ENCODE data around the gene AP4M1.

Gene AP4M1

GRCh38 chr7:100107125-100107737 lies 5.8 kb downstream of the AP4M1 start:
- Histone ChIP-seq H3K36me3 (ENCODE audit: control insufficient read depth in 2 of 2, insufficient read depth in 1 of 2, low read length in 2 of 2) (peaks cover 21 to 75% of the 10 kb centered on the region in 2 experiments), H3K27ac (ENCODE audit: extremely low read depth, low read depth, low read length) (no peak overlapping the region), H3K9me3 (ENCODE audit: control insufficient read depth, insufficient read depth, low read depth, low read length) (no peaks in the 10 kb centered on the region), H3K4me3 (ENCODE audit: low read depth, low read length) (no peak overlapping the region), H3K4me1 (ENCODE audit: control insufficient read depth, insufficient read depth, low read length) (no peaks in the 10 kb centered on the region)
- ChIA-PET CTCF (no interaction called here), POLR2A (no interaction called here)
- TF ChIP-seq ZNF362 (tag by site-specific recombination; IDR thresholded peaks at IDR 0.05) (no peak), TRIM28 (IDR thresholded peaks at IDR 0.05; ENCODE audit: borderline replicate concordance, low read length) (no peak), ZNF48 (tag by site-specific recombination; IDR thresholded peaks at IDR 0.05) (no peak), EGR2 (tag by site-specific recombination; IDR thresholded peaks at IDR 0.05; ENCODE audit: low read depth) (no peak)

GRCh38 chr7:100107890-100108289 lies 6.4 kb downstream of the AP4M1 start:
- Histone ChIP-seq H3K4me3 (ENCODE audit: low read depth, low read length) (no peak overlapping the region), H3K4me1 (ENCODE audit: control insufficient read depth, insufficient read depth, low read length) (no peaks in the 10 kb centered on the region), H3K36me3 (ENCODE audit: control insufficient read depth in 2 of 2, insufficient read depth in 1 of 2, low read length in 2 of 2) (peaks cover 27 to 79% of the 10 kb centered on the region in 2 experiments), H3K27ac (ENCODE audit: extremely low read depth, low read depth, low read length) (no peak overlapping the region), H3K9me3 (ENCODE audit: control insufficient read depth, insufficient read depth, low read depth, low read length) (no peaks in the 10 kb centered on the region)
- ChIA-PET CTCF (interaction anchor here (0.5 kb wide), 1 partner anchor 22 kb away, joined by 4 read pairs; no protein-coding TSS in a partner anchor), POLR2A (no interaction called here)
- TF ChIP-seq PRDM10 (tag by site-specific recombination; IDR thresholded peaks at IDR 0.05) (0 out of 2 replicates have a peak, but pooled peaks have one; percentile 16), ZNF341 (tag by site-specific recombination; IDR thresholded peaks at IDR 0.05; ENCODE audit: low read depth) (no peak)

GRCh38 chr7:100109521-100110163 lies 8.2 kb downstream of the AP4M1 start:
- TF ChIP-seq ZNF121 (tag by site-specific recombination; IDR thresholded peaks at IDR 0.05) = peak; percentile 64; the same call in 1 of the 2 replicates
- 0 out of 2 replicates have a peak, but pooled peaks have one; percentile 2 for TF ChIP-seq ZBTB17 (tag by site-specific recombination; IDR thresholded peaks at IDR 0.05)
- TF ChIP-seq MZF1 (tag by site-specific recombination; IDR thresholded peaks at IDR 0.05; ENCODE audit: borderline replicate concordance) = no peak
- Histone ChIP-seq H3K9me3 (ENCODE audit: control insufficient read depth, insufficient read depth, low read depth, low read length) (no peaks in the 10 kb centered on the region), H3K27ac (ENCODE audit: extremely low read depth, low read depth, low read length) (no peak overlapping the region), H3K36me3 (ENCODE audit: control insufficient read depth in 2 of 2, insufficient read depth in 1 of 2, low read length in 2 of 2) (peaks cover 15 to 79% of the 10 kb centered on the region in 2 experiments; a peak in 2 of 3 replicates), H3K4me3 (ENCODE audit: low read depth, low read length) (no peak overlapping the region), H3K4me1 (ENCODE audit: control insufficient read depth, insufficient read depth, low read length) (no peaks in the 10 kb centered on the region)
- ChIA-PET CTCF (interaction anchor here (0.6 kb wide), 1 partner anchor 744 kb away, joined by 3 read pairs; no protein-coding TSS in a partner anchor), POLR2A (interaction anchor here (1.2 to 1.5 kb wide), 2 partner anchors 8 to 11 kb away, joined by 3 to 6 read pairs; partner anchors contain the start of gene AP4M1)

GRCh38 chr7:100111156-100111555 lies 9.7 kb downstream of the AP4M1 start:
- Histone ChIP-seq H3K36me3 (ENCODE audit: control insufficient read depth in 2 of 2, insufficient read depth in 1 of 2, low read length in 2 of 2) (peaks cover 15 to 66% of the 10 kb centered on the region in 2 experiments; a peak in 2 of 3 replicates), H3K9me3 (ENCODE audit: control insufficient read depth, insufficient read depth, low read depth, low read length) (no peaks in the 10 kb centered on the region), H3K4me1 (ENCODE audit: control insufficient read depth, insufficient read depth, low read length) (no peaks in the 10 kb centered on the region), H3K27ac (ENCODE audit: extremely low read depth, low read depth, low read length) (no peak overlapping the region), H3K4me3 (ENCODE audit: low read depth, low read length) (no peak overlapping the region)
- TF ChIP-seq ZNF544 (tag by site-specific recombination; IDR thresholded peaks at IDR 0.05) (no peak), ZNF76 (tag by site-specific recombination; IDR thresholded peaks at IDR 0.05; ENCODE audit: borderline replicate concordance, low read depth) (no peak), ZNF510 (tag by site-specific recombination; IDR thresholded peaks at IDR 0.05; ENCODE audit: insufficient replicate concordance) (no peak), REPIN1 (tag by site-specific recombination; IDR thresholded peaks at IDR 0.05; ENCODE audit: low read depth) (no peak)
- CTCF ChIA-PET = no interaction called here
- POLR2A ChIA-PET = interaction anchor here (1.5 kb wide), 1 partner anchor 9 kb away, joined by 6 read pairs; the partner anchor contains the start of gene AP4M1
